Lower leg skin (tissue), 3 donors: ENCODE results near the gene PTN.

ENCODE experiments used
- POLR2A ChIP-seq, 2 donors: fragments of 450-650 bp; IDR thresholded peaks; one replicate each; pipeline ENCODE4 v1.6.1; 2016 to 2017; ENCODE audit warnings: antibody characterized with exemption in 2 of 2, mild to moderate bottlenecking in 1 of 2, moderate library complexity in 1 of 2
- TF ChIP-seq, protein P1 (sequence below), 3 donors: fragments of 450-650 bp; IDR thresholded peaks; one replicate each; pipeline ENCODE4 v1.5.1; 2016; ENCODE audit warnings: antibody characterized with exemption in 3 of 3, mild to moderate bottlenecking in 3 of 3, moderate library complexity in 2 of 3

- TF ChIP-seq, protein P1, sequence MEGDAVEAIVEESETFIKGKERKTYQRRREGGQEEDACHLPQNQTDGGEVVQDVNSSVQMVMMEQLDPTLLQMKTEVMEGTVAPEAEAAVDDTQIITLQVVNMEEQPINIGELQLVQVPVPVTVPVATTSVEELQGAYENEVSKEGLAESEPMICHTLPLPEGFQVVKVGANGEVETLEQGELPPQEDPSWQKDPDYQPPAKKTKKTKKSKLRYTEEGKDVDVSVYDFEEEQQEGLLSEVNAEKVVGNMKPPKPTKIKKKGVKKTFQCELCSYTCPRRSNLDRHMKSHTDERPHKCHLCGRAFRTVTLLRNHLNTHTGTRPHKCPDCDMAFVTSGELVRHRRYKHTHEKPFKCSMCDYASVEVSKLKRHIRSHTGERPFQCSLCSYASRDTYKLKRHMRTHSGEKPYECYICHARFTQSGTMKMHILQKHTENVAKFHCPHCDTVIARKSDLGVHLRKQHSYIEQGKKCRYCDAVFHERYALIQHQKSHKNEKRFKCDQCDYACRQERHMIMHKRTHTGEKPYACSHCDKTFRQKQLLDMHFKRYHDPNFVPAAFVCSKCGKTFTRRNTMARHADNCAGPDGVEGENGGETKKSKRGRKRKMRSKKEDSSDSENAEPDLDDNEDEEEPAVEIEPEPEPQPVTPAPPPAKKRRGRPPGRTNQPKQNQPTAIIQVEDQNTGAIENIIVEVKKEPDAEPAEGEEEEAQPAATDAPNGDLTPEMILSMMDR (IDR thresholded peaks at IDR 0.05): no peak
- TF ChIP-seq POLR2A (IDR thresholded peaks at IDR 0.05): no peak
These were observed 43.4 kb upstream of the PTN start for GRCh38 chr7:137386966-137387365.
